HG03097 (cell line): ENCODE measurements around the gene NDFIP2.
"Not testable (repeated sequence)": the region's sequence is repeated elsewhere in the genome, so short reads cannot be mapped to it uniquely, and the experiment has no call there.

Experiments
- ATAC-seq: cut with Tn5 transposase; IDR thresholded peaks from one replicate; pipeline ENCODE4 v1.9.1; 2021; ENCODE audit not compliant: unreplicated experiment, low FRiP score

Gene NDFIP2

GRCh38 chr13:79585033-79585432, 104.1 kb downstream of the NDFIP2 start:
- ATAC-seq: no peak

GRCh38 chr13:79589603-79590393, 108.8 kb downstream of the NDFIP2 start:
- no peak for ATAC-seq

GRCh38 chr13:79590394-79590676, 109.4 kb downstream of the NDFIP2 start:
- ATAC-seq: no peak

GRCh38 chr13:79591493-79591892, 110.5 kb downstream of the NDFIP2 start:
- no peak for ATAC-seq

GRCh38 chr13:79593121-79593520, 112.2 kb downstream of the NDFIP2 start:
- ATAC-seq: no peak

GRCh38 chr13:79593641-79594275, 112.8 kb downstream of the NDFIP2 start:
- no peak for ATAC-seq

- not testable (repeated sequence) for ATAC-seq
Measured at GRCh38 chr13:79600146-79600545, 119.2 kb downstream of the NDFIP2 start.

- ATAC-seq: no peak
Measured at GRCh38 chr13:79602936-79603335, 122.0 kb downstream of the NDFIP2 start.

- no peak for ATAC-seq
Measured at GRCh38 chr13:79604752-79605151, 123.8 kb downstream of the NDFIP2 start.
